HG03439 (cell line): ENCODE results near the gene SNAI3.
A peak's percentile ranks its signal among the peaks of the same experiment; 100 is the strongest.

Experiments
- ATAC-seq: cut with Tn5 transposase; IDR thresholded peaks from one replicate; pipeline ENCODE4 v1.9.1; 2021; ENCODE audit warnings: mild to moderate bottlenecking, moderate library complexity; ENCODE audit not compliant: unreplicated experiment

SNAI3 gene

DNA sequence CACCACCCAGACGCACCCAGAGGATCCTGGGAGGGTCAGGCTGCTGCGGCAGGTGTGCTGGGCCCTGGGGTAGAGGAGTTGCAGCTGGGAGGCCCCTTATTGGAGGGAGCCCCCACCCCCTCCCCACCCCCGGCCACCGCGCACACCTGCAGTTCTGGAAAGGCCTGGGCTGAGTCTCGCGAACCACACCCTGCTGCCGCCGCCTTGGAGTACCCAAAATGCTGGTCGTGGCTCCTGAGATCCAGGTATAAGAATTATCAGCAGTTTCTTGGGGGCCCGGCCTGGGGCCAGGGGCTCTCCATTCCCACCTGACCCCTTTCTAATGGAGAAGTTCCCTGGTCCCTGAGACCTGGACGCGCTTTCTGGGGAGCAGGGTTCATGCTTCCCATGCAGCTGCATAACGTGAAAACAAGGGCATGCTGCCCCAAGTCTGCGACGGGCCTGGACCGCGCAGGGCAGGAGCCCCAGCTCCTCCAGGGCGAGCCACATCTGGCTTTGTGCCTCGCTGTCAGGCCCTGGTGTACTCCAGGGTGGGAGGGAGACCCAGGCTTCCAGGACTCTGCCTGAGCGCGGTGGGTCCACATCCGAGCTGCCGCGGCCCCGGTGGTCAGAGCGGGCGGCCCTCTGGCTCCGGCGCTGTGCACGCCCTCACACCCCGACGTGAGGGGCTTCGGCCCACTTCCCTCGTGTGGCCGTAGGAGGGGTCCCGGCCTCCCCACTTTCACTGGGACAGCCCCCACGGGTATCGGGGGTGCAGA is 7.3 kb upstream of the SNAI3 start:
- ATAC-seq, result no peak

DNA sequence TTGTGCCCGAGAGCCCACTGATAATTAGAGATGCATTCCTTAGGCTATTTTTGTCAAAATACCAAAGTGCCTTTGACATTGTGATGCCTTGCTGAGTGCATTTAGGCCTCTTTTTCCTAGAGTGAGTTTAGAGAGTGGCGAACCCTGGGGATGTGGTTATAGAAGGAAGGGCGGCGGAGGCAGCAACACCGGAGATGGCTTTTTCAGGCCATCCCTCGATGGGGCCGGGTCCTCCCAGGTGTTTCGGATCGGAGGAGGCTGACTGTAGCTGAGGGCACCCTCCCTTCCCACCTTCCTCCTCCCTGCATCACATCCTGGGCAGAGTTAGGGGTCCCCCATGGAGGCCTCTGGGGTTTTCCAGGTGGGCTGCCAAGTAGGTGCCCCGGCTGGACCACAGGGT is 6.6 kb upstream of the SNAI3 start:
- no peak for ATAC-seq

DNA sequence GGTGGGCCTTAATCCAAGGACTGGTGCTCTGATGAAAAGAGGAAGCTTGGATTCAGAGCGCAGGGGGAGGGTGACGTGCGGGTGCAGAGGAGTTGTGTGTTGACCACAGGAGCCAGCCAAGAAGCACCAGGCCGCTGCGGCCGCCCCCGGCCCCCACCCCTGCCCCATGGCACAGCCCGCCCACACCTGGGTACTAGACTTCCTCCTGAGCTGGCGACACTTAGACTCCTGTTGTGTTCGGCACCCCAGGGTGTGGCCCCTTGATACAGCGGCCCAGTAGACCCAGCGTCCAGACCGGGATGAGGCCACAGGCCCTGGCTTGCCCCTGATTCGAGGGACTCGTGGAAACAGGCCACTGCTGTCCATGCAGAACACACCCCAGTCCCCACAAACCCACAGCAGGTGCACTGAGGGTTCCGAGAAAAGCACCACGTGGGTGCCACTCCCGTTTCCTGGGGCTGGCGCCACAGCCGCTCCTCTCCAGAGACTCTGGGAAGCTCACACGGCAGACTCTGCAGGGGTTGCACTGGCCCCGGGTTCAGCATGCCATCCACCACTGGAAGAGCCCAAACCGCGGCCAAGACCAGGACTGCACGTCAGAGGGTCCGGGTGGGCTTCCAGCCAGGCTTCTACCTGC is 5.7 kb upstream of the SNAI3 start:
- no peak for ATAC-seq

DNA sequence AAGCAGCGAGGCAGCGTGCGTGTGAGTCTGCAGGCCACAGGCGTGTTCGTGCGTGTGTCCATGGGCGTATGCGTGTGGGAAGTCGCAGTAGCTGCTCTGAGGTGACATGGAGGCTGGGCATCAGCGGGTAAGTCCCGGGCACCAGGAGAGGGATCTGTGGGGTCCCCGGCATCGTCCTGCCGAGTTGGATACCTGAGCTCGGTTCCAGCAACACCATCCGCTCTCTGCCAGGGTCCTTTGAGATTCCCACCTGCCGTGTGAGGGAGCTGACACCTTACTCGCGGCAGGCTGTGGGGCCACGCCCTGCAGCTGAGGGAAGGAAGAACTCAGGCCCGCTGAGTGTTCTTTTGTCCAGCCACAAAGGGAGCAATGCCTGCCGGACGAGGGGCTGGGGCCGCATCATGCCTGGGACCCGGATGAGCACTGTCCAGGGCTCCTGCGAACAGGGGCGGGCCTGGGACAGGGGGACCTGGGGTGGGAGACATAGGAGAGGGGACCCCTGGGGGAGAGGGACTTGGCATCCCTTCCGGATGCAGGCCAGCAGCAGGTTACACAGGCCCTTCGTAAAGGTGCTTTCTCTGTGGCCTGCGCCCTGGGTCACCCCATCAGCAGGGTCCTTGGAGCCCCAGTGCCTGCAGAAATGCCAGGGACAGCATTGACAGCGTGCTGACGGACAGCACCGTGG is 5.0 kb upstream of the SNAI3 start:
- ATAC-seq, result no peak

DNA sequence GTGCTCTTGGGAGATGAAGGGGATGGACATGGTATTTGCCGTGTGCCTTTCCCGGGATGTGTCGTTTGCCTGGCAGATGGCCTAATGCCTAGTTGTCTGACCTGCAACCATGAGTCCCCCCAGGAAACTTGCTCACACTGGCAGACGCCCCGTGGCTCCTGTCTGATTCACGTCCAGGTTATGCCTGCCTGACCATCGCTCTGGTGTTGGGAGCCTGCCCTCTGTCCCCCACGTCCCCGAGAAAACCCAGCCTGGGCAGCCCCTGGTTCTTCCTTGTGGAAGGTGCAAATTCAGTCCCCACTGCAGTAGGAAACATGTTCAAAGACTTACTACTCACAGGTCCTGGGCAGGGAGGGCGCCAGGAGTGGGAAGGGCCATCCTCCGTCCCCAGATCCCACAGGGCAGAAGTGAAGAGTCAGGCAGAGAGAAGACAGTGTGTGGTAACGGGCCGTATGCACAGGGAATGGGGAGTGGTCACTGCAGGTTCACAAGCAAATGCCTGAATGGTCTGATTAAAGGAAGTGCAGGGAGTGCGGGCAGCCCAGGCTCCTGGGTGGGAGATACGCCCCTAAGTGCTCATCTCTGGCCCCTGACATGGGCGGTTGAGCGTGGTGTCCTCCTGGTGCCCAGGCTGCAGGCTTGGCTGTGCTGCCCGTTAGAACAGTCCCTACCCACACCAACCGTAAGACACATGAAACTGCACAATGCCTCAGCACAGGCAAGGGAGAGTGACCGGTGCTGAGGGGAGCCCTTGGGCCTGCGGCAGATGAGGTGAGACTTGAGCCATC is 4.2 kb upstream of the SNAI3 start:
- no peak for ATAC-seq

DNA sequence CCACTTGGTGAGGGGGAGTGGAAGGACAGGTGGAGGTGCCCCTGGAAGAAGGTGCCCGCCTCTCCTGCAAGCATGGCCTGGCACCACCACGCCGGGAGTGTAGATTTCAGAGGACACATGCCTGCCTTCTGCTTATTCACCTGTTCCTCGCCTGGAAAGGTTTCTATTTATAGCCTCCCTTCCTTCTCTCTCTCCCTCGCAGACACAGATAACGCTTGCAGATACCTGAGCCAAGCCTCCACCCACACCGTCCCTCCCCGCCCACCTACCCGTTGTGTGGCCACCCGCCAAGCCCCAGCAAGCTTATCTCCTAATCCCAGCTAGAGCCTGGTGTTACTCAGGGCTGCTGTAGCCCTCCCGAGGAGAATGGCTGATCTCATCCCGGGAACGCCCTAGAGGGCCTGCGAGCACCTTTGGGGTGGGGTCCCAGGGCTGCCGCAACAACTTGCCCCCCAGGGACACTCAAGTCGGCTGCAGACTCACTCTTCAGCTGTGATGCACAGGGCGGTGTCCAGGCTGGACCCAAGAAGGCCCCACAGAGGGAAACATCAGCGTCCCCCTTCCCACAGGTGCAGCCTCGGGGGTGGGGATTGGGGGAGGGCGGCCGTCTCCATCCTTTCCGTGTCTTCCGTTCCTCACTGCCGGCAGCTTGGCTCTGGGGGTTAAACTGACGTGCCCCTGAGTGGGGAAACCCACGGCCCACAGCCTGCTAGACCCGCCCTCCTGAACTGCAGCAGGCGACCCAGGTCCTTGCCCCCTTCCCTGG is 1.9 kb upstream of the SNAI3 start:
- ATAC-seq, result no peak

DNA sequence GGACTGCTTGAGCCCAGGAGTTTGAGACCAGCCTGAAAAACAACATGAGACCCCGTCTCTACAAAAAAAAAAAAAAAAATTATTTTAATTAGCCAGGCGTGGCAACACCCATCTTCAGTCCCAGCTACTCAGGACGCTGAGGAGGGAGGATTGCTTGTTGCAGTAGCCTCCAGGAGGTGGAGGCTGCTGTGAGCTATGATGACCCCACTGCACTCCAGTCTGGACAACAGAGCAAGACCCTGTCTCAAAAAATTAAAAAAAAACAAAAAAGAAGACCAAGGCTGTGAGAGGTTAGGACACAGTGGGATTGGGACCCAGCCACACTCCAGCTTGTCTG is 1.3 kb upstream of the SNAI3 start:
- ATAC-seq, result no peak

DNA sequence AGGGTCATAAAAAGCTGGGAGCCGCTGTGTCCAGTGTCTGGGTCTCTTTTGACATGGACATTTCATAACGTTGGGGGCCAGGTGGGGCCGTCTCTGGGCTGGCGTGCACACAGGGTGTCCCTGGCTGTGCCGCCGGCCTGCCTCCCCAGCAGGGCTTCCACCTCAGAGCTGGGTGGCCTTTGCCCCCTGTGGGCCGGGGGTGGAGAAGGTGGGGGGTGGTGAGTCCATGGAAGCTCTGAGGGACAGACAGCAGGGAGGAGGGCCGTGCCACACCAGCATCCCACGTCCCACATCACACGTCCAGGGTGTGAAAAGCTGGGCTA is 908 bp upstream of the SNAI3 start:
- no peak for ATAC-seq

DNA sequence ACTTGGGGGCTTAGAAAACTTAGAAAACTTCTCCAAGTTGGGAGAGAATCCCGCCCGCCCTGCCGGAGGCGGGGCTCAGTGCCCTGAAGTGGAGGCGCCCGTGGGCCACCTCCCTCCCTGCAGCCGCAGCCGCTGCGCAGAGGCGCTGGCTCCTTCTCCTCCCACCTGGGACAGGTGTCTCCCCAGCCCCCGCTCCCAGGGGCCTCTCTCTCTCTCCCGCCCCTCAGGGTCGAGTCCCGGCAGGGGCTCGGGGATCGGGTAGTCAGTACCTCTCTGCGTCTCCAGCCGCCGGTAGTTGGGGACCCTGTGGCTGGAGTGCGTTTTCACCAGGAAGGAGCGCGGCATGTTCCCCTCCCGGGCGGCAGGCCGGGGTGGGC is 257 bp downstream of the SNAI3 start:
- ATAC-seq, result peak; percentile 14

DNA sequence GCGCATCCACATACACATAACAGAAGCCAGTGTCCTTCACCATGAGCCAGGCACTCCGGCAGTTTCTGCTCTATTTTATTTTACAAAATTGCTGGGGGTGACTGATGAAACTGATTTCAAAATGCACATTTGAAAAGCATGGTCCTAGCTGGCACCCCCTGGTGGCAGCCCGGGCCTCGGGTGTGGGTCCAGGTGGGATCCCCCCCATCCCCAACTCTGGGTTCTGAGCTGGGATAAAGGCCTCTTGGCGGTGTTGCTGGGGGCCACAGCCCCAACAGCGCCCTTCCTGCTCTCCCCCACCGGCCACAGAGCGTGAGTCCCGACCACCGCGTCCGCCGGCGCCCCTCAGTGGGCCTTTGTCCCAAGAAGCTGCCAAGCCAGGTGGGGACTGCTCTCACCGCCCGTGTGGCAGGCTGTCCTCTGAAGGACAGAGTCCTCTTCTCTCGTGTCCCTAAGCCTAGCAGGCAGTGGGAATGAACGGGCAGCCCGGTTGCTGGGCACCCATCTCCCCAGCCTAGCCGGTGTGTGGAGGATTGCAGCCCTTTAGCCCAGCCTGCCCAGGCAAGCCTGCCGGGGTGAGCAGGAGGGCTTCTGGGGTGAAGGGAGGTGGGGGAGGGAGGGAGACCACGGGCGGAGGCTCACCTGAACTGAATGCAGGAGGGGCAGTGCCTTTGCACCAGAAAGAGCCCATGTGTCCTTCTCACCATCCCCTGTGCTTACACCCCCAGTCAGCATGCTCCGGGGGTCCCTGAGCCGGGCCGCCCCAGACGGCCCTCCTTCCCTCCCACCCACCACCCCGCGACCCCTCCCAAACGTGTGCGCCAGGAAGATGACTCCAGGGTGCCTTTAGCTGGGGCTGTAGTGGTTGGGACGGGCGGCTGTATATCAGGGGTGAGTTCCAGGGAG is 898 bp downstream of the SNAI3 start:
- ATAC-seq, result no peak

DNA sequence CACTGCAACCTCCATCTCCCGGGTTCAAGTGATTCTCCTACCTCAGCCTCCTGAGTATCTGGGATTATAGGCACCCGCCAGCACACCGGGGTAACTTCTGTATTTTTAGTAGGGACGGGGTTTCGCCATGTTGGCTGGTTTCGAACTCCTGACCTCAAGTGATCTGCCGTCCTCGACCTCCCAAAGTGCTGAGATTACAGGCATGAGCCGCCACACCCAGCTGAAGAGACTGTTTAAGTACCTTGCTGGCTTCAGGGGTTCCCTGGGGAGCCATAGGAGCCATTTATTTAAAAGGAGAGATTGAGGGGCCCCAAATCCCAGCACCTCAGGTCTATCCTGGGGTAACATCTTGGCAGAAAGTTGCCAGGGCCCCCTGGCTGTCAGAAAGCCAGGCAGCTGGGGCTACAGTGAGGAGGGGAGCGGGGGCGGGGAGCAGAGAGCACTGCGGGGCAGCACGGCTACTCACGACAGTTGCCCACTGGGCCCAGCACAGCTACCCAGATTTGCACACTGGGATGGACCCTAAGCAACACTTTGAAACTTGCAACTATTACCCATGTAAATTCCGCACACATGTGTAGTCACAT is 1.6 kb downstream of the SNAI3 start:
- no peak for ATAC-seq

DNA sequence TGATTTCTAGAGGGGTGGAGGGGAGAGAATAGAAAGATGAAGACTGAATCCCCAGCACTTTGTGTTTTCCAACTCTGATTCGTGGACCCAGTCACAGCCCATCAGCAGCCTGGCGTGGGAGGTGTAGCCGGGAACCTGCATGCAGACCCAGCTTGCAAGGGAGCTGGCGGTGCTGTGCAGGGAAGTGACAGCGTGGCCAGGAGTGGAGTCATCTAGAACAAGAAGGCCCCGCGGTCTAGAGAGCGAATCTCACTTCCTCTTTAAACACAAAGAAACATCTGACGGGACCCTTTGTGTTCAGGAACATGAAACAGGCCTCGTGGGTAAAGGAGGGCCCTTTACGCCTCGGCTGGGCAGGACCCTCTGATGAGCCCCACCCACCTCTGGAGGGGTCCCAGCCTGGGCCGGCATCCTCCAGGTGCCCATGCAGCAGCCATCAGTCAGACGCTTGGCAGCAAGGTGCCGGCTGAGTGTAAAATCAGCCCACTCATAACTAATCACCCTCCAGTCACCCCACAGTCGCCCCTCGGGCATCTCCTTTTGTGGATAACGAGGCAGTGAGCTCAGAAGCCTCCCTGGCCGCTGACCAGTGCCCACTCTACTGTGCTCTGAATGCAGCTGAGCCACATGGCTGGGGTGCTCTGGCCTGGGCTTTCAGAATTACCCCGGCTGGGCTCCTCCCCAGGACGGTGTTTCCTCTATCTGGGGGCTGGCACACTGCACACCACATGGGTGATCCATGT is 4.4 kb downstream of the SNAI3 start:
- peak; percentile 57 for ATAC-seq

DNA sequence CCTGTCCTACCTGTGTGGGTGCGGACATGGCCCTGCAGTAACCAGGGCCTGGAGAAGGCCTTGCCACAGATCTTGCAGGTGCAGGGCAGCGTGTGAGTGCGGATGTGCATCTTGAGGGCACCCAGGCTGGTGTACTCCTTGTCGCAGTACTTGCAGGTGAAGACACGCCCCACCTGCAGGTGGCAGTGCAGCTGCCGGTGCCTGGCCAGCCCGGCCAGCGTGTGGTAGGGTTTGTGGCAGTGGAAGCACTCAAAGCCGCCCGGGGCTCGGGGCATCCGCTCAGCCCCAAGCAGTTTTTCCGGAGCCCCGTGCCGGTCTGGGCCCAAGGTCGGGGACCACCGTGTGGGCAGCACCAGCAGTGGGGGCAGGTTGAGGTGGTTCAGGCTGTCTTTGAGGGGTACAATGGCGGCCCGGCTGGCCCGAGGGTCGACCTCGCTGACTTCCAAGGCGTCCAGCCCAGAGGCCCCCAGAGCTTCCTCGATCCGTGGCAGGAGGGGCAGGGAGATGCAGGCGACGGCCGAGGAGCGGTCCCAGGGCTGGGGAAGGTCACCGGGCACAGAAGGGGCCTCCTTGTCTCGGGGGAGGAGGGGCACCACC is 5.1 kb downstream of the SNAI3 start:
- ATAC-seq, result no peak

DNA sequence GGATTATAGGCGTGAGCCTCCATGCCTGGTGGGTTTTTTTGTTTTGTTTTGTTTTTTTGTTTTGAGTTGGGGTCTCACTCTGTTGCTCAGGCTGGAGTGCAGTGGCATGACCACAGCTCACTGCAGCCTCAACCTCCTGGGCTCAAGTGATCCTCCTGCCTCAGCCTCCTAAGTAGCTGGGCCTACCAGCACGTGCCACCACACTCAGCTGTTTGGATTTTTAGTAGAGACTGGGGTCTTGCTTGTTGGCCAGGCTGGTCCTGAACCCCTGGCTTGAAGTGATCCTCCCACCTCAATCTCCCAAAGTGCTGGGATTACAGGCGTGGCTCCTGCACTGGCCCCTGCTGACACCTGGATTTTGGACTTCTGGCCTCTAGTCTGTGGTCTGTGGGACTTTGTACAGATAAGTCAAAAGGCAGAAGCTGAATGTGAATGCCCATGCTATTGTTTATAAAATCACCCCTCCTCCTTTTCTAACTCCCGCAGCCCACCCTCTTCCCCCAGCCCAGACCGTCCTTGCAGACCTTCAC is 5.7 kb downstream of the SNAI3 start:
- ATAC-seq, result no peak

DNA sequence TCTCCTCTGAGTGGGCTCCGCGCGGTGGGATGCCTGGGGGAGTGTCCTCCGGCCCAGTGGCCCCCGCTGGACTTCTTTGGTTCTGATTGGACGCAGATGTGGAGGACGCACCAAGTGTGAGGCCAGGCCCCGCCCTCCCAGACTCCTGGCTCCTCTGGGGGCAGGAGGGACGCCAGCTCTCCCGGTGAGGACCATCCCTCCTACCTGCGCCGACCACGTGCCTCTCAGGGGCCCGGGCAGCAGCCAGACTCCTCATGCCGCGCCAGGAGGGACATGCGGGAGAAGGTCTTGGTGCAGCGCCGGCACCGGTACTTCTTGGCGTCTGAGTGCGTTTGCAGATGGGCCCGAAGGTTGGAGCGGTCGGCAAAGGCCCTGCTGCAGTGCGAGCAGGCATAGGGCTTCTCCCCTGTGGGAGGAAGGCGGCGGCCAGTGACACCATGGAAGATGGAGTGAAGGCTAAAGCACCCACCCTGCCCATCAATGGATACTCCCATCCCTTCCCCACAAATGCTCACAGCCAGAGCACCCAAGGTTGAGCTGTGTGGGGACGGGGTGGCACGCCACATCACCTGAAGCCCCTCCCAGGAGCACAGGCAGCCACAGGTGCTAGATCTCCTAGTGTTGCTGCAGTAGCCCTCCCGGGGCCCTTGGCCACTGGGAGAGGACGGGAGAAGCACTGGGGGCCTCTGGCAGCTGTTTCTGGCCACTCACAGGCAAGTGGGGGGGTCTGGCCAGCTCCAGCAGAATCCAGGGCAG is 7.9 kb downstream of the SNAI3 start:
- no peak for ATAC-seq

DNA sequence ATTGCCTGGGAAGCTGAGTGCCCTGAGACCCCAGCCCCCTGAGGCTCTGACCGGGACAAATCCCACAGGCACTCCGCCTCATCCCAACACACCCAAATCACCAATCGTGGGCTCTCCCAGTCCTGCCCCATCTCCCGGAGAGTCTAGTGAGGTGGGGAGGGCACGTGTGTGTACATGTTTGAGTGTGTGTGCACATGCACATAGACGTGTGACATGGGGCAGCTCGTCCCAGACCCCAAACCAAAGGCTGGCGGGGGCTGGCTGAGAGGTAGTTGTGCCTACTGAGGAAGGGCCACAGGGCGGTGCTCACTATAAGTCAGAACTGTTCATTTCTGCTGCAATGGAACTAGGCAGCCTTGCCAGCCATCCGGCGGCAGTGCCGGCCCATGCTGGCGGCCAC is 8.6 kb downstream of the SNAI3 start:
- no peak for ATAC-seq

DNA sequence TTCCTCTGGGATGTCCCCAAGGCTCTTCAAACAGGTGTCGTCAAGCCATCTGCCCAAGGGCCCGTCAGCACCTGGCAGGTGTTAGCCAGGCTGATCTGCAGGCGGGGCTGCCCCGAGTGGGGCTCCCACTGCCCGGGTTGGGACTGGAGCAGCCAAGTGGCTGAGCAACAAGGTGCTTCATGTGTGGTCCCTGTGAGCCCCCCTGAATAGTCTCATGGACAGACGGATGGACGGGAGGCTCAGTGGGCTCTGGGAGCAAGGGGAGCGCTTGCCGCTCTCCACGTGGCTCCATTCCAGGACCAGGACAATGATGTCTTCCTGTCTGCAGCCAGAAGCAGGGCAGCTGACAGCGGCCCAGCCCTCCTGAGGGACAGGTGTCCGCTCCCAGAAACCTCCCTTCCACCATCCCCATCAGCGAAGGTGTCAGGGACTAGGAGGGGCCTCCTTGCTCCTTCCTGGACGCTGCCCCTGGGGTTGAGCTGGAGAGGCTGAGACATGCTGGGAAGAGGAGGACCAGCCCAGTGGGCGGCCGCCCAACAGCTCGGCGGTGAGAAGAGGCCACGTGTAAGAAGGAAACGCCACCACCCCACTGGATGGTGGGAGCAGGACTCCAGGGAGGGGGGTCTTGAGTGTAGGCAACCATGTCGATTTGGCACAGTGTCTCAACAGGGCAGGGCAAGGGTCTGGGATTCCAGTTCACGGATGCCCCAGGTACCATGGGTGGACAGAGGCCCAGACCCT is 9.6 kb downstream of the SNAI3 start:
- no peak for ATAC-seq
